Measurements from ENCODE around the gene FRMD4A. TPM values are rescaled to one million over a fixed set of nuclear protein-coding genes. Genes with fewer than 3 reads are reported as not detected.

The FRMD4A gene
- total RNA-seq, 2 experiments from 2014 or later, result 3.1 to 3.7 TPM

GRCh38 chr10:13969792-13970140 is 361.0 kb downstream of the FRMD4A start:
- Histone ChIP-seq H3K27me3 (ENCODE audit: control insufficient read depth in 1 of 2, insufficient read depth in 2 of 2, low read length in 2 of 2) (no peaks in the 10 kb centered on the region), H3K9me3 (ENCODE audit: control insufficient read depth in 1 of 2, insufficient read depth in 1 of 2, low read length in 2 of 2) (no peaks in the 10 kb centered on the region), H3K4me1 (ENCODE audit: insufficient read depth, low read length) (no peaks in the 10 kb centered on the region), H3K27ac (ENCODE audit: low read depth in 1 of 2, low read length in 2 of 2) (no peak overlapping the region), H3K4me3 (ENCODE audit: low read length) (no peak overlapping the region), H3K36me3 (ENCODE audit: insufficient read depth, low read length) (no peaks in the 10 kb centered on the region)
- Mint-ChIP-seq H3K27me3 (no peaks in the 10 kb centered on the region), H3K36me3 (ENCODE audit: low read depth) (no peaks in the 10 kb centered on the region), H3K9me3 (no peaks in the 10 kb centered on the region), H3K4me1 (ENCODE audit: low read depth) (no peaks in the 10 kb centered on the region), H3K27ac (no peak overlapping the region), H3K4me3 (no peak overlapping the region)
- ChIA-PET POLR2A (no interaction called here), CTCF (no interaction called here)
- TF ChIP-seq CTCF (IDR thresholded peaks at IDR 0.05), result no peak
- no peak for ATAC-seq (ENCODE audit: poor library complexity)
- DNase-seq, result no peak
- intact Hi-C loops (cut with DNase I, micrococcal nuclease), result no loop called here

GRCh38 chr10:13969118-13969791 is 361.5 kb downstream of the FRMD4A start:
- intact Hi-C loops (cut with DNase I, micrococcal nuclease), result no loop called here
- H3K4me1 Mint-ChIP-seq (ENCODE audit: low read depth), result no peaks in the 10 kb centered on the region
- POLR2A ChIA-PET, result no interaction called here

GRCh38 chr10:13961853-13962252 is 368.9 kb downstream of the FRMD4A start:
- ATAC-seq (ENCODE audit: poor library complexity) (no peak), DNase-seq (no peak)
- Mint-ChIP-seq H3K36me3 (ENCODE audit: low read depth) (no peaks in the 10 kb centered on the region), H3K27ac (no peak overlapping the region), H3K4me3 (no peak overlapping the region), H3K4me1 (ENCODE audit: low read depth) (peaks cover 10% of the 10 kb centered on the region), H3K27me3 (no peaks in the 10 kb centered on the region), H3K9me3 (no peaks in the 10 kb centered on the region)
- Histone ChIP-seq H3K27ac (ENCODE audit: low read depth in 1 of 2, low read length in 2 of 2) (no peak overlapping the region), H3K4me3 (ENCODE audit: low read length) (no peak overlapping the region), H3K9me3 (ENCODE audit: control insufficient read depth in 1 of 2, insufficient read depth in 1 of 2, low read length in 2 of 2) (no peaks in the 10 kb centered on the region), H3K36me3 (ENCODE audit: insufficient read depth, low read length) (no peaks in the 10 kb centered on the region), H3K27me3 (ENCODE audit: control insufficient read depth in 1 of 2, insufficient read depth in 2 of 2, low read length in 2 of 2) (peaks cover 0 to 5% of the 10 kb centered on the region in 2 experiments), H3K4me1 (ENCODE audit: insufficient read depth, low read length) (no peaks in the 10 kb centered on the region)
- no peak for TF ChIP-seq CTCF (IDR thresholded peaks at IDR 0.05)
- intact Hi-C loops (cut with DNase I, micrococcal nuclease), result no loop called here
- CTCF ChIA-PET, result no interaction called here
- POLR2A ChIA-PET, result no interaction called here

More at GRCh38 chr10:13969118-13969791, 361.5 kb downstream of the FRMD4A start:
- no peak overlapping the region for H3K27ac Mint-ChIP-seq
- no peaks in the 10 kb centered on the region for H3K36me3 ChIP-seq (ENCODE audit: insufficient read depth, low read length)
- TF ChIP-seq CTCF (IDR thresholded peaks at IDR 0.05), result no peak
- H3K9me3 ChIP-seq (ENCODE audit: control insufficient read depth in 1 of 2, insufficient read depth in 1 of 2, low read length in 2 of 2), result no peaks in the 10 kb centered on the region
- no peak overlapping the region for H3K4me3 ChIP-seq (ENCODE audit: low read length)
- no peak for ATAC-seq (ENCODE audit: poor library complexity)
- no peaks in the 10 kb centered on the region for H3K9me3 Mint-ChIP-seq
- DNase-seq, result no peak
- no peaks in the 10 kb centered on the region for H3K27me3 ChIP-seq (ENCODE audit: control insufficient read depth in 1 of 2, insufficient read depth in 2 of 2, low read length in 2 of 2)
- H3K27me3 Mint-ChIP-seq, result no peaks in the 10 kb centered on the region
- H3K4me3 Mint-ChIP-seq, result no peak overlapping the region
- H3K4me1 ChIP-seq (ENCODE audit: insufficient read depth, low read length), result no peaks in the 10 kb centered on the region
- CTCF ChIA-PET, result no interaction called here
- no peak overlapping the region for H3K27ac ChIP-seq (ENCODE audit: low read depth in 1 of 2, low read length in 2 of 2)
- no peaks in the 10 kb centered on the region for H3K36me3 Mint-ChIP-seq (ENCODE audit: low read depth)
